A549 (cell line): ENCODE measurements around the gene AGBL4. TPM values are rescaled to one million over a fixed set of nuclear protein-coding genes. Genes with fewer than 3 reads are reported as not detected.

Source experiments
- ATAC-seq, 2 experiments: fragments of 200-7000 bp in 1 of 2; fragments of >200 bp in 1 of 2; cut with Nextera tagmentation in 1 of 2; cut with Tn5 transposase in 1 of 2; 3 replicates each; pipeline versions ENCODE4 v1.8.0 to v1.9.1; 2018 to 2020; ENCODE audit warnings: mild to moderate bottlenecking in 1 of 2, moderate library complexity in 1 of 2
- CTCF ChIA-PET: fragments of 300-600 bp; sonication (Branson Sonifier 250); formaldehyde crosslinking; extraction: SDS; loops from one replicate; lab custom pipeline; 2021; ENCODE audit warnings: antibody characterized with exemption, inconsistent platforms; lab: Yijun Ruan, JAX
- POLR2A ChIA-PET: fragments of 350-600 bp; formaldehyde crosslinking; extraction: SDS; loops from one replicate; lab custom pipeline; 2021; ENCODE audit warnings: antibody characterized with exemption, inconsistent platforms; lab: Yijun Ruan, JAX
- DNase-seq, 2 experiments: peaks; one replicate each; pipeline versions ENCODE4 v3.0.0 to v3.0.0-alpha.2; 2011 to 2016; ENCODE audit warnings: low read depth in 1 of 2, low spot score in 1 of 2
- FAIRE-seq: peaks from 2 replicates; lab custom pipeline; 2011; peaks lifted over from hg19 to GRCh38; lab: Jason Lieb, UNC
- H3K27ac ChIP-seq, 2 experiments: fragments of >200 bp; sonication (Bioruptor Twin); formaldehyde crosslinking; 3 replicates each; pipeline ENCODE4 v1.5.1; 2016 to 2017
- H3K4me1 ChIP-seq: fragments of >200 bp; sonication (Bioruptor Twin); formaldehyde crosslinking; 3 replicates; pipeline ENCODE4 v1.6.1; 2016
- H3K4me2 ChIP-seq: fragments of >200 bp; sonication (Bioruptor Twin); formaldehyde crosslinking; 3 replicates; pipeline ENCODE4 v1.6.1; 2016
- H3K4me3 ChIP-seq: fragments of >200 bp; sonication (Bioruptor Twin); formaldehyde crosslinking; 3 replicates; pipeline ENCODE4 v1.5.1; 2016
- H3K9me3 ChIP-seq: fragments of >200 bp; sonication (Bioruptor Twin); formaldehyde crosslinking; 3 replicates; pipeline ENCODE4 v1.6.1; 2016
- BHLHE40 ChIP-seq: IDR thresholded peaks from 2 replicates; pipeline ENCODE4 v1.6.1; 2012; ENCODE audit warnings: low read depth, low read length, inconsistent platforms
- CBX8 ChIP-seq: fragments of 200-600 bp; sonication (generic); IDR thresholded peaks from 2 replicates; pipeline ENCODE4 v1.6.1; 2016
- CHD4 ChIP-seq: fragments of 200-600 bp; sonication (generic); IDR thresholded peaks from 2 replicates; pipeline ENCODE4 v1.6.1; 2016; ENCODE audit warnings: antibody characterized with exemption, mild to moderate bottlenecking, borderline replicate concordance
- EP300 ChIP-seq, 2 experiments: fragments of >200 bp; sonication (Bioruptor Twin); formaldehyde crosslinking; IDR thresholded peaks; 2 replicates in 1 of 2; 3 replicates in 1 of 2; pipeline ENCODE4 v1.6.1; 2016 to 2017
- ESRRA ChIP-seq: fragments of 150-350 bp; IDR thresholded peaks from 2 replicates; pipeline ENCODE4 v1.6.1; 2014; ENCODE audit warnings: mild to moderate bottlenecking, low read length, borderline replicate concordance
- FOSB ChIP-seq: fragments of 250-450 bp; sonication (Bioruptor Pico); IDR thresholded peaks from 2 replicates; pipeline ENCODE4 v1.5.0; 2020; ENCODE audit warnings: mild to moderate bottlenecking, moderate library complexity
- FOXS1 ChIP-seq: fragments of 250-450 bp; sonication (Bioruptor Pico); IDR thresholded peaks from 2 replicates; pipeline ENCODE4 v1.5.0; 2020; ENCODE audit warnings: mild to moderate bottlenecking, moderate library complexity
- HDAC2 ChIP-seq: fragments of 200-600 bp; sonication (generic); IDR thresholded peaks from 2 replicates; pipeline ENCODE4 v1.6.1; 2016
- HEYL ChIP-seq: fragments of 250-450 bp; sonication (Bioruptor Pico); IDR thresholded peaks from 2 replicates; pipeline ENCODE4 v1.8.0; 2021; ENCODE audit warnings: mild to moderate bottlenecking, moderate library complexity
- KDM1A ChIP-seq: fragments of 200-600 bp; sonication (generic); IDR thresholded peaks from 2 replicates; pipeline ENCODE4 v1.6.1; 2016; ENCODE audit warnings: low read depth, mild to moderate bottlenecking
- MAFK ChIP-seq: fragments of 450-650 bp; IDR thresholded peaks from 2 replicates; pipeline ENCODE4 v1.6.1; 2014; ENCODE audit not compliant: partially characterized antibody
- MAZ ChIP-seq: fragments of 150-350 bp; IDR thresholded peaks from 2 replicates; pipeline ENCODE4 v1.6.1; 2014; ENCODE audit warnings: antibody characterized with exemption, low read depth, low read length, borderline replicate concordance
- NPAS2 ChIP-seq: fragments of 250-450 bp; sonication (Bioruptor Pico); IDR thresholded peaks from 2 replicates; pipeline ENCODE4 v1.8.0; 2022; ENCODE audit warnings: mild to moderate bottlenecking, moderate library complexity, borderline replicate concordance
- POLR2A ChIP-seq: IDR thresholded peaks from 2 replicates; pipeline ENCODE4 v1.6.1; 2012; ENCODE audit warnings: mild to moderate bottlenecking, low read length
- POLR2AphosphoS2 ChIP-seq: conservative IDR thresholded peaks from 2 replicates; pipeline ENCODE4 v1.6.1; 2012; ENCODE audit warnings: low read length, improper control_type of control experiment, inconsistent platforms
- RARB ChIP-seq: fragments of 250-450 bp; sonication (Bioruptor Pico); IDR thresholded peaks from 2 replicates; pipeline ENCODE4 v1.8.0; 2021; ENCODE audit warnings: mild to moderate bottlenecking, moderate library complexity
- RNF2 ChIP-seq: fragments of 200-600 bp; sonication (generic); IDR thresholded peaks from 2 replicates; pipeline ENCODE4 v1.6.1; 2016; ENCODE audit warnings: low read depth, mild to moderate bottlenecking, antibody characterized with exemption, moderate library complexity, borderline replicate concordance
- SMC3 ChIP-seq: fragments of >200 bp; sonication (Bioruptor Twin); formaldehyde crosslinking; IDR thresholded peaks from 3 replicates; pipeline ENCODE4 v1.6.1; 2018; ENCODE audit warnings: inconsistent platforms
- ZC3H11A ChIP-seq: fragments of 450-650 bp; IDR thresholded peaks from 2 replicates; pipeline ENCODE4 v1.6.1; 2014; ENCODE audit warnings: antibody characterized with exemption, mild to moderate bottlenecking
- ZNF302 ChIP-seq: fragments of 250-450 bp; sonication (Bioruptor Pico); IDR thresholded peaks from 2 replicates; pipeline ENCODE4 v1.9.0; 2021; ENCODE audit warnings: inconsistent platforms, mild to moderate bottlenecking, moderate library complexity
- WGBS: methylation state at CpG from one replicate; pipeline ENCODE4 v1.1.6; 2017; ENCODE audit errors: missing lambda C conversion rate; 5-methylcytosine and 5-hydroxymethylcytosine counted together
- polyA plus RNA-seq, 4 experiments: library from polyadenylated mRNA; depleted of rRNA in 3 of 4; stranded (reverse); fragments of >200 nt; fragmentation: RNase III in 1 of 4; extraction: RNeasy Plus Mini Kit Qiagen cat#74134 plus additional on column Dnase treatment in 1 of 4; gene quantifications; 2 replicates in 3 of 4; 3 replicates in 1 of 4; pipeline ENCODE4 v1.2.3, GENCODE V29; 2011 to 2017
- TF ChIP-seq, protein P1 (sequence below): IDR thresholded peaks from 2 replicates; pipeline ENCODE4 v1.6.1; 2012
- TF ChIP-seq, protein P2 (sequence below): IDR thresholded peaks from 2 replicates; pipeline ENCODE4 v1.6.1; 2012; ENCODE audit warnings: low read depth, borderline replicate concordance

The AGBL4 gene
- polyA plus RNA-seq, 2 of the 4 experiments (the other 2 are of a cell fraction): not detected

DNA sequence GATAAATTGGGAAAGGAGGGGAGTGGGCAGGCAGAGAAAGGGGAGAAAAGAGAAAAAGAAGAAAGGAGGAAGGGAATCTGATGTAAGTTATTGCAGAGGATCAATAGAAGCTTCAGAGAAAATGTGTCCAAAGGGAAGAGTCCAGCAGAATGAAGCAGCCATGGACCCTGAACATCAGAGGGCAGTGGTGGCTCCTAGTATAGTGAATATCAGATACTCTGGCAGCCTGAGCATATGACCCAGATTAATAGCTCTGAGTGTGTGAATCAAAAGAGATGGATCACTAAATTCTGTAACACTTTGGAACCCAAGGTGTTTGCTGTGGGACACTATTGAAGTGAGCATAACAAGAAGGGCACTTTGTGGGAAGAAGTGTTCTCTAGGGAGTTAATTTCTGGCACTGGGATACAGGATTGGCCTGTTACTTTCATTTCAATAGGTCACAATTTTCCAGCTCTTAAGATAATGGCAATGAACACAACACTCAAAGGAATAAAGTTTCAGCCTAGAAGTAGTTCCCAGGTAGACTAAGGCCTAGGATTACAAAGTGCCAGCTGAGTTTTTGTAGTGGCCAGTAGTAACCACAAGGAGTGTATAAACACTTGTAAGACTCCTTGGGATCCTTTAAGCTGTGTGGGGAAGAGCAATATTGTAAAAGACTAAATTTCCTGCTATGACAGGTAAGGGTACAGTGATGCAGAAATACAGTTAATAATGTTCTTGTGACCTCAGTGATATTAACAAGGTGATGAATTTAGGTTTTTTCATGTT, 1082.6 kb downstream of the AGBL4 start (continued):
- no peak for TF ChIP-seq FOXS1 (CRISPR knock-in tag)
- TF ChIP-seq, all 56 proteins: peak for 0

DNA sequence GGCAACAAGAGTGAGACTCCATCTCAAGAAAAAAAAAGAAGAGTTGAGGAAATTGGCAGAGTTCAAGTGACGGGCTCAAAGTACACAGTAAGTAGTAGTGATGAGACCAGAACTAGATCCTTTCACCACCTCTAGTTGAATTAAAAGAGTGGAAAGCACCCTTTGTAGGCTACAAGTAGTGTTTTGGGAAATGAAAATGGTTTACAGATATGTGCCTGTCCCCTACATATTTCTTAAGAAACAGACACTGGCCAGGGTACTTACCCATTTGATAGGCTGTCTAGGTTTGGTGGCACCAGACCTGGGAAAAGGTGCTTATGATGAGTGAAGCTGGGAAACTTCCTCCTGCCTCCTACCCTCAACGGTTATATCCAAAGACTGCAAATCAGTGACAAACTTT, 1083.4 kb downstream of the AGBL4 start:
- CTCF ChIA-PET: no interaction called here
- 75% methylated on average over 2 of the region's 2 CpGs for WGBS
- DNase-seq (no peak), ATAC-seq (no peak)
- TF ChIP-seq KDM1A: no peak
- TF ChIP-seq POLR2A: no peak
- TF ChIP-seq RARB (CRISPR knock-in tag): no peak
- TF ChIP-seq CHD4: no peak
- no peak for TF ChIP-seq EP300 (IDR thresholded peaks at IDR 0.05)
- no peak for TF ChIP-seq ZNF302
- no peak for TF ChIP-seq POLR2AphosphoS2
- no peak for TF ChIP-seq SMC3
- TF ChIP-seq, all 56 proteins: peak for 0
- no peak overlapping the region for H3K27ac ChIP-seq
- H3K4me3 ChIP-seq: no peak overlapping the region
- H3K4me1 ChIP-seq: peaks cover 22% of the 10 kb centered on the region; the same call in 2 of the 3 replicates
- no peaks in the 10 kb centered on the region for H3K9me3 ChIP-seq
- POLR2A ChIA-PET: no interaction called here
- H3K4me2 ChIP-seq: no peak overlapping the region
- FAIRE-seq: no peak

DNA sequence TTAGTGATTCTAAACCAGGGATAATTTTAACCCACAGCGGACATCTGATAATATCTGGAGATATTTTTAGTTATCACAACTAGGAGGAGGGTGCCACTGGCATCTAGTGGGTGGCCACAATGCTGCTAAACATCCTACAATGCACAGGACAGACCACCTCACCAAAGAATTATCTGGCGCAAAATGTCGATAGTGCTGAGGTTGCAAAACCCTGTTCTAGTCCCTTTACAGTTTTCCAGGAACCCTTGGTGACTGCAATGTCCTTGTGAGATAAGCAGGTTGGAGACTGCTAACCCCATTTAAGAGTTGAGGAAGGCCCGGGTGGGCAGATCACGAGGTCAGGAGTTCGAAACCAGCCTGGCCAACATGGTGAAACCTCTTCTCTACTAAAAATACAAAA, 1083.9 kb downstream of the AGBL4 start:
- Histone ChIP-seq H3K4me3 (no peak overlapping the region), H3K9me3 (no peaks in the 10 kb centered on the region)
- 82% methylated on average over 6 of the region's 6 CpGs for WGBS
- CTCF ChIA-PET: no interaction called here
- DNase-seq (no peak), ATAC-seq (no peak)
- POLR2A ChIA-PET: no interaction called here
- TF ChIP-seq ESRRA: no peak
- TF ChIP-seq MAFK: peak; percentile 71
- no peak for TF ChIP-seq ZC3H11A
- TF ChIP-seq, all 56 proteins: peak for 1
- Histone ChIP-seq H3K4me2 (no peak overlapping the region), H3K27ac (no peak overlapping the region; a peak in 1 of 6 replicates), H3K4me1 (peaks cover 22% of the 10 kb centered on the region; the same call in 2 of the 3 replicates)
- FAIRE-seq: no peak

DNA sequence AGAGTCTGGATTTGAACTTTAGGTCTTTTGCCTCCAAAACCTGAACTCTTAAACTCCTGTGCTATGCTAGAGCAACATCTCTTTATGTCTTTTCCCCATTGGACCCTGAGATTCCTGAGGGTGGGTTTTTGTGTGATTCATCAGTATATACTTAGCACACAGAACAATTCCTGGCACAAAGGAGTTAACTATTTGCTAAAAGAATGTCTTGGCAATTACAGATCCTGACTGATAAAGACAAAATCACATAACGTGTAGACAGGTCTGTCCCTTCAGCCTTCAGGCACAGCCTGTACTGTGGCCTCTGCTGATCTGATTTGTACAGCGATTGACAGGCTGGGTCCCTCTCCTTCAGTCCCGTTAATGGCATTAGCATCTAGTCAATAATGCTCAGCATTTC, 1084.7 kb downstream of the AGBL4 start:
- H3K27ac ChIP-seq: peak overlapping the region in 1 of 2 experiments; percentile 16; a peak in 1 of 6 replicates
- no peak for TF ChIP-seq HEYL (CRISPR knock-in tag)
- TF ChIP-seq FOSB (CRISPR knock-in tag): no peak
- no peak for TF ChIP-seq BHLHE40
- TF ChIP-seq, protein P1, sequence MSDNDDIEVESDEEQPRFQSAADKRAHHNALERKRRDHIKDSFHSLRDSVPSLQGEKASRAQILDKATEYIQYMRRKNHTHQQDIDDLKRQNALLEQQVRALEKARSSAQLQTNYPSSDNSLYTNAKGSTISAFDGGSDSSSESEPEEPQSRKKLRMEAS: no peak
- no peak for TF ChIP-seq CBX8
- FAIRE-seq (no peak), DNase-seq (no peak), ATAC-seq (no peak; a peak in 2 of 6 replicates)
- no peaks in the 10 kb centered on the region for H3K9me3 ChIP-seq
- CTCF ChIA-PET: no interaction called here
- no peak overlapping the region for H3K4me3 ChIP-seq
- peaks cover 22% of the 10 kb centered on the region; the same call in 2 of the 3 replicates for H3K4me1 ChIP-seq
- POLR2A ChIA-PET: no interaction called here
- WGBS: 38% methylated on average over 3 of the region's 3 CpGs
- H3K4me2 ChIP-seq: peak overlapping the region; percentile 24; the same call in 1 of the 3 replicates

DNA sequence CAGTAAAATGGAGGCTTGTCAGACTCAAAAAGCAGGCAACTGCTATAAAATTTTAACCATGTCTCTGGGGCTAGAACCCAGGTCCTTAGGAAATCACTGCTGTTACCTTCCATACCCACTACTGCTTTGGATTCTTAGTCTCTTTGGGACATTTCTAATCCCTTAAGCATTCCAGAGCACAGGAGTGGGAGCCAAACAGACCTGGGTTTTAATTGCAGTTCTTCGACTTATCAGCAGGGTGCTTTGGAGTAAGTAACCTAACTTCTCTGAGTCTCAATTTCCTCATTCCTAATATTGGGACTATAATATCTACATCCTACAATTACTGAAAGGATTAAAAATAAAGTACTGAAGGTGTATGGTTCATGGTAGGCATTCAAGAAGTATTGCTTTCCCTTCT, 1086.0 kb downstream of the AGBL4 start:
- H3K4me2 ChIP-seq: no peak overlapping the region
- no peak overlapping the region; a peak in 1 of 6 replicates for H3K27ac ChIP-seq
- CTCF ChIA-PET: no interaction called here
- TF ChIP-seq HDAC2 (no peak), RNF2 (no peak), MAZ (no peak), POLR2AphosphoS2 (no peak), NPAS2 (CRISPR knock-in tag) (no peak)
- TF ChIP-seq, protein P2, sequence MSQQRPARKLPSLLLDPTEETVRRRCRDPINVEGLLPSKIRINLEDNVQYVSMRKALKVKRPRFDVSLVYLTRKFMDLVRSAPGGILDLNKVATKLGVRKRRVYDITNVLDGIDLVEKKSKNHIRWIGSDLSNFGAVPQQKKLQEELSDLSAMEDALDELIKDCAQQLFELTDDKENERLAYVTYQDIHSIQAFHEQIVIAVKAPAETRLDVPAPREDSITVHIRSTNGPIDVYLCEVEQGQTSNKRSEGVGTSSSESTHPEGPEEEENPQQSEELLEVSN: no peak
- H3K4me1 ChIP-seq: peaks cover 24% of the 10 kb centered on the region
- FAIRE-seq (no peak), DNase-seq (no peak), ATAC-seq (no peak)
- no peak overlapping the region for H3K4me3 ChIP-seq
- no peaks in the 10 kb centered on the region for H3K9me3 ChIP-seq
- POLR2A ChIA-PET: no interaction called here
- 70% methylated on average over 1 of the region's 1 CpG for WGBS
